Measurements from ENCODE around the gene PNMT.
A peak's percentile ranks its signal among the peaks of the same experiment; 100 is the strongest.

Gene PNMT

DNA sequence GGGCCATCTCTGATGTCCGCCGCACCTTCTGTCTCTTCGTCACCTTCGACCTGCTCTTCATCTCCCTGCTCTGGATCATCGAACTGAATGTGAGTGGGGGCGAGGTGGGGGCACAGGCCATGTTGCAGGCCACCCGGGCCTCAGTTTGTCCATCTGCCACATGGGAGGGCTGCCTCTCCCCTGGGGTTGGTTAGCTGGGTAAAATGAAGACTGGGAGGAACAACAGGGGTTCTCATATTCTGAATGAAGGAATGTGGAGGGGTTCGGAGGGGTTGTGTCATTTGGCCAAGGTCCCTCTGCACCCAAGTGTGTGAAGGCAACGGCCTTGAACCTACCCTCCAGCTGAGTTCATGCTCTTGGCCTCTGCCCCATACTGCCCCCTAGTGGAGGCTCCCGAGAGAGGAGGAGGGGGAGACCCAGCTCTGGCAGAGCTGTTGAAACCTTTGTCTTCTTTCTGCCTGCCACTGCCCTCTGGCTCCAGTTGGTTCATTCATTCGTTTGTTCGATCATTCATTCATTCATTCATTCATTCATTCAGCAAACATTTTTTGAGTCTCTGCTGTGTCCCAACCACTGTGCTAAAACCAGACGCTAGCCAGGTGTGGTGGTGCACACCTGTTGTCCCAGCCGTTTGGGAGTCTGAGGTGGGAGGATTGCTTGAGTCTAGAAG is 14.5 kb upstream of the PNMT start:
- peak; percentile 67 to 76 for ATAC-seq

DNA sequence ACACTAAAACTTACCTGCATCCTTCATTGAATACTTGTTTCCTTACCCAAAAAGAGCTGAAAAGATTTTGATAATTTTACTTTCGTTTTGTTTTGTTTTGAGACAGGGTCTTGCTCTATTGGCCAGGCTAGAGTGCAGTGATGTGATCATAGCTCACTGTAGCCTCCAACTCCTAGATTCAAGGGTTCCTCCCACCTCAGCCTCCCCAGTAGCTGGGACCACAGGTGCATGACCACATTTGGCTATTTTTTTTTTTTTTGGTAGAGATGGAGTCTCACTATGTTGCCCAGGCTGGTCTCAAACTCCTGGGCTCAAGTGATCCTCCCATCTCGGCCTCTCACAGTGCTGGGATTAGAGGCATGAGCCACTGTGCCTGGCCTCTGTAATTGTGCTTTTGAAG is 13.1 kb upstream of the PNMT start:
- ATAC-seq: no peak

GRCh38 chr17:39658346-39658745 is 9.9 kb upstream of the PNMT start:
- no peak for ATAC-seq

DNA sequence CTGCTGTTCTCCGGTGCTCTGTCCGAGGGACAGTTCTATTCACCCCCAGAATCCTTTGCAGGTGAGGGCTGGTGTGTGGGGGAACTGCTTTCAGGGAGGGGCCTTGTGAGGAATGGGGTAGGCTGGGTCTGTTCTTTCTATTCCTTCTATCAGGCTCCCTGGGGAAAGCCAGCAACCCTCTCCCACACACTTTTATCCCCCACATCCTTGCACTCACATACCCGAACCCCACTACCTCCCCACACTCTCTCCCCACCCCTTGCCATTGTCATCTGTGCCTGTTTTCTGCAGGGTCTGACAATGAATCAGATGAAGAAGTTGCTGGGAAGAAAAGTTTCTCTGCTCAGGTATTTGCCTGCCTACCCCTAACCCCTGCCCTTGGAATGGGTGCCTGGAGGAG is 9.5 kb upstream of the PNMT start:
- ATAC-seq: no peak

GRCh38 chr17:39659279-39660010 is 8.8 kb upstream of the PNMT start:
- ATAC-seq: no peak

- ATAC-seq: no peak
Observed at GRCh38 chr17:39660011-39660360, 8.3 kb upstream of the PNMT start.

GRCh38 chr17:39660397-39661385 is 7.6 kb upstream of the PNMT start:
- no peak for ATAC-seq

DNA sequence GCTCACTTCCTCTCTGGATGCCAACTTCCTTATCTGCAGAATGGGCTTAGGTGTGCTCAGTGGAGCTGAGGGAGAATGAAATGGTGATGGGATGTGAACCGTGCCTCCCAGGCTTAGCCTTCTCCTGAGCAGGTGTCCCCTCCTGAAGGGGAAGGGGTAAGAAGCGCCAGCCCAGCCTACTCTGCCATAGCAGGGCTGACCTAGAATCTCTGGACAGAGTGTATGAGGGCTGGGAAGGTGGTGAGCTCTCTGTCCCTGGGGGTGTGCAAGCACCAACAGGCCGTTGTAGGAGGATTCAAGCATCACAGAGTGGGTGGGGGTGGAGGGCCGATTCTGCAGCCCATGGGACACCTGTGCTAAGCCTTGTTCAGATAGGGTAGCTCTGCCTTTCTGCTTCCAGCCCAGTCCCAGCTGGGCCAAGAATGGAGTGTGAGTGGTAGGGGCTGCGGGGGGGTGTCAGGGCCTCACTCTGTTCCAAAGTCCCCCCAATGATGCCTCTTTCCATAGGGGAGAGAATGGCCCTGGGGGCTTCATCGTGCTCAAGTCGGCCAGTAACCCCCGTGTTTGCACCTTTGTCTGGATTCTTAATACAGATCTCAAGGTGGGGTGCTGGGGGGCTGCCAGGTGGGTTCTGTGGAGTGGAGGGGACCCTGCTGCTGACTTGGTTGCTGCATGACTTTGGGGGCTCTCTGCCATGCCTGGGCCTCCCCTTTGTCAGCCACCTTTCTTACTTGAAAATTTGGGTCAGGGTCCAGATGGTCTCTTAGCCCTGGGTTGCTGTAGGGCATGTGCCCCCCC is 6.3 kb upstream of the PNMT start:
- no peak for ATAC-seq

DNA sequence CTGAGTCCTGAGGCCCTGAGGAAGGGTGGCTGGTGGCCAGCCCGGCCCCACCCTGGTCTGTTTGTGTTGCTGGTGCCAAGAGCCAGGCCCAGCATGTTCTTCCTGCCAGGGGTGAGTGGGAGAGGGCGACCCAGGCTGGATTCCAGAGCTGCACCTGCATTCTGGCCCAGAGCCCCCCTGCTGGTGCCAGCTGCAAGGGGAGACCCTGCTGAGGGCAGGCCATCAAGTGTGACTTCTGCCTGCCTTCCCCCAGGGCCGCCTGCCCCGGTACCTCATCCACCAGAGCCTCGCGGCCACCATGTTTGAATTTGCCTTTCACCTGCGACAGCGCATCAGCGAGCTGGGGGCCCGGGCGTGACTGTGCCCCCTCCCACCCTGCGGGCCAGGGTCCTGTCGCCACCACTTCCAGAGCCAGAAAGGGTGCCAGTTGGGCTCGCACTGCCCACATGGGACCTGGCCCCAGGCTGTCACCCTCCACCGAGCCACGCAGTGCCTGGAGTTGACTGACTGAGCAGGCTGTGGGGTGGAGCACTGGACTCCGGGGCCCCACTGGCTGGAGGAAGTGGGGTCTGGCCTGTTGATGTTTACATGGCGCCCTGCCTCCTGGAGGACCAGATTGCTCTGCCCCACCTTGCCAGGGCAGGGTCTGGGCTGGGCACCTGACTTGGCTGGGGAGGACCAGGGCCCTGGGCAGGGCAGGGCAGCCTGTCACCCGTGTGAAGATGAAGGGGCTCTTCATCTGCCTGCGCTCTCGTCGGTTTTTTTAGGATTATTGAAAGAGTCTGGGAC is 5.5 kb upstream of the PNMT start:
- no peak for ATAC-seq

- no peak for ATAC-seq
Observed at GRCh38 chr17:39663340-39663687, 4.9 kb upstream of the PNMT start.

DNA sequence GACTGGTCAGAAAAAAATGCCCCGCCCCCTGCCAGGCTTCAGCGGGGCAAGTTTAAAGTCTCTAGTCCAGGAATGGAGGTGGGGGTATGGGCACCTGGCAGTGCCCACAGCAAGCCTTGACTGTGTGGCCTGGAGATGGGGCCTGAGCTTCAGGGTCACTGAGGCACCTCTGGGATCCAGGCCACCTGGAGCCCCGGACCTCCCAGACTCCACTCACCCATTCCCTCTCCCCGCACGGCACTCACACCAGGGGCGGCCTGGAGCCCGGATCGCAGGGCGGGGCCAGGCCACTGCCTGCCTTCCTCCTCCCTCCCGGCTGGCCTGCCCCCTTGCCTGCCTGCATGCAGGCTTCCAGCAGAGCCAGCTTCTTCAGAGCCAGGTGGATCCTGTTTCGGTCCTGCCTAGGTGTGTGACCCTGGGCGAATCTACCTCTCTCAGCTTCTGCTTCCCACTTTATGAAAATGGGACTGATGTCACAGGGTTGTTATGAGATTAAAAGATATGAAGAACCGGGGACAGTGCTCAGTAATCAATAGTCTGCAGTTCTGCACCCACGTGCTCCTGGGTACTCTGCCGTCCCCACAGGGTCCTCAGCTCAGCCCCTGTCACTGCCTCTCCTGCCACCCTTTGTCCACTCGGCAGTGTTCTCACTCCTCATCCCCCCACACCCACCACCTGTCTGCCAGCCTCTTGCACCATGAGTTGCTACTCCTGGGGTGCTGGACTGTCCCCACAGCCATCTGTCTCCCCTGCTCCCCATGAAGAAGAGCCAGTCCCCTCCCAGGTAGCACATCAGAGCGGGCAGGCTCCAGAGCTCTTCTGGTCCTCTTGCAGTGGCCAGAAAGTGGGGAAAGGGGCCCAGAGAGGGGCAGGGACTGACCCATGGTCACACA is 4.3 kb upstream of the PNMT start:
- ATAC-seq: no peak

GRCh38 chr17:39664581-39665561 is 3.4 kb upstream of the PNMT start, which contains the start of gene TCAP:
TCAP (plus strand) TSS chr17:39665349; CDS start chr17:39665360, 11 bp downstream.
- ATAC-seq: no peak

DNA sequence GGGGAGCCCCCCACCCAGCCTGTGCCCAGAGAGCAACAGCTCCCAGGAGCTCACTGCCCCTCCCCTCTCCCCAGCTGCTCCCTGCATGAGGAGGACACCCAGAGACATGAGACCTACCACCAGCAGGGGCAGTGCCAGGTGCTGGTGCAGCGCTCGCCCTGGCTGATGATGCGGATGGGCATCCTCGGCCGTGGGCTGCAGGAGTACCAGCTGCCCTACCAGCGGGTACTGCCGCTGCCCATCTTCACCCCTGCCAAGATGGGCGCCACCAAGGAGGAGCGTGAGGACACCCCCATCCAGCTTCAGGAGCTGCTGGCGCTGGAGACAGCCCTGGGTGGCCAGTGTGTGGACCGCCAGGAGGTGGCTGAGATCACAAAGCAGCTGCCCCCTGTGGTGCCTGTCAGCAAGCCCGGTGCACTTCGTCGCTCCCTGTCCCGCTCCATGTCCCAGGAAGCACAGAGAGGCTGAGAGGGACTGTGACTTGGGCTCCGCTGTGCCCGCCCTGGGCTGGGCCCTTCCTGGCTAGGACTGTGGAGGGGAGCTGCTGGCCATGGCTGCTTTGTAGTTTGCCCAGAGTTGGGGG is 2.5 kb upstream of the PNMT start:
- ATAC-seq: peak in 1 of 2 donors; percentile 15

GRCh38 chr17:39666231-39666600 is 2.0 kb upstream of the PNMT start:
- no peak for ATAC-seq

GRCh38 chr17:39666601-39667261 is 1.5 kb upstream of the PNMT start:
- ATAC-seq: no peak

DNA sequence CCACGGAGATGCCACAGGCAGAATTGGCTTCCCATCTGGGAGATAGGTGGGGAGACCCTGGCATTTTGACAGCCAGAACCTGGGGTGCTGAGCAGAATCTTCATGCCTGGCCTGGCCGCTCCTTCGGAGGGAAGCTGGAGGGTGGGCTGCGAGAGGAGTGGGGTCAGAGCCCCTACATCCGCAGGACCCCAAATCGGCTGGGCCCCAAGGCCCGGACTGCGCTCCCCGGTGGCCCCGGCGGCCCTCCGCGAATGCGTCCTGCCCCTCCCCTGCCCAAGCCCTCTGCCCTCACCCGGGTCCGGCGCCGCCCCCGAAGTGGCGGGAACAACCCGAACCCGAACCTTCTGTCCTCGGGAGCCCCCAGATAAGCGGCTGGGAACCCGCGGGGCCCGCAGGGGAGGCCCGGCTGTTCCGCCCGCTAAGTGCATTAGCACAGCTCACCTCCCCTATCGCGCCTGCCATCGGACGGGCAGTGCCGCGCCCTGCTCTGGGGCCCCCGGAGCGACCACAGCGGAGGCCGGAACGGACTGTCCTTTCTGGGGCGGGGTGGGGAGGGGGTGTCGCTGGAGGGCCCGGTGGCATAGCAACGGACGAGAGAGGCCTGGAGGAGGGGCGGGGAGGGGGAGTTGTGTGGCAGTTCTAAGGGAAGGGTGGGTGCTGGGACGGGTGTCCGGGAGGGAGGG is 850 bp upstream of the PNMT start:
- no peak for ATAC-seq

DNA sequence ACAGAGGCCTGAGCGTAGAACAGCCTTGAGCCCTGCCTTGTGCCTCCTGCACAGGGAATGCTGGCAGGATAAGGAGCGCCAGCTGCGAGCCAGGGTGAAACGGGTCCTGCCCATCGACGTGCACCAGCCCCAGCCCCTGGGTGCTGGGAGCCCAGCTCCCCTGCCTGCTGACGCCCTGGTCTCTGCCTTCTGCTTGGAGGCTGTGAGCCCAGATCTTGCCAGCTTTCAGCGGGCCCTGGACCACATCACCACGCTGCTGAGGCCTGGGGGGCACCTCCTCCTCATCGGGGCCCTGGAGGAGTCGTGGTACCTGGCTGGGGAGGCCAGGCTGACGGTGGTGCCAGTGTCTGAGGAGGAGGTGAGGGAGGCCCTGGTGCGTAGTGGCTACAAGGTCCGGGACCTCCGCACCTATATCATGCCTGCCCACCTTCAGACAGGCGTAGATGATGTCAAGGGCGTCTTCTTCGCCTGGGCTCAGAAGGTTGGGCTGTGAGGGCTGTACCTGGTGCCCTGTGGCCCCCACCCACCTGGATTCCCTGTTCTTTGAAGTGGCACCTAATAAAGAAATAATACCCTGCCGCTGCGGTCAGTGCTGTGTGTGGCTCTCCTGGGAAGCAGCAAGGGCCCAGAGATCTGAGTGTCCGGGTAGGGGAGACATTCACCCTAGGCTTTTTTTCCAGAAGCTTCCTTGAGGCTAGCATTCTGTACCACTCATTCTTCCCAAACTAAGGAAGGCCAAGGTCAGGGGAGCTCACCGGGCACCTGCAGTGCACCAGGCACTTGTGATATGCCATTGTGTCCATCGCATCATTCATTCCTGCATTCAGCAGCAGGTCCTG is 1.9 kb downstream of the PNMT start:
- no peak for ATAC-seq

Measured in activated CD4-positive, CD25-positive, alpha-beta regulatory T cell treated with anti-CD3 and anti-CD28 coated beads, Interleukin-2, amount 50 U/mL, for 24 hours (primary cell).